Measurements from ENCODE around the gene POU4F3. TPM values are rescaled to one million over a fixed set of nuclear protein-coding genes. Genes with fewer than 3 reads are reported as not detected.
A peak's percentile ranks its signal among the peaks of the same experiment; 100 is the strongest.

POU4F3 gene
- total RNA-seq, 6 donors from 2014 or later, result 0.10 to 0.55 (median 0.30) TPM; not detected in 3

DNA sequence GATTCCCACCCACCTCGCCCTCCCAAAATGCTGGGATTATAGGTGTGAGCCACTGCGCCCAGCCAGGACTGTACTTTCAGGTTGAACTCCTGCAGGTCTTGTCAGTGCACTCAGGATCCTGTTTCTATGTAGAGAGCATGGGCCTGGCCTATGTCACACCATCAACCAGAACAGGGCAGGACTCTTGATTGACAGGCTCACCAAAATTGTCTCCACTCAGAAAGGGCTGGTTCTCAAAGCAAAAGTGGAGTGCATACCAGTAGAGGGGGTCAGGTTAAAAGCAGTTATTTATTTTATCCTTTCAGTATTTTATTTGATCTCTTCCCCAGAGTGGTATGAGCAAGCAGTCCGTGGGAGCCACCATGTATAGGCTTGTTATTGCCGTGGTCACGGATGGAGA is 27.4 kb upstream of the POU4F3 start:
- no peaks in the 10 kb centered on the region for H3K9me3 ChIP-seq
- WGBS, 2 donors, result 87 to 90% methylated on average over 4 to 5 of the region's 5 CpGs
- no peaks in the 10 kb centered on the region for H3K27me3 ChIP-seq
- ATAC-seq (ENCODE audit: low FRiP score in 2 of 2), result no peak
- no peak for TF ChIP-seq POLR2AphosphoS5 (IDR thresholded peaks at IDR 0.05)
- no peak for TF ChIP-seq POLR2A (IDR thresholded peaks at IDR 0.05)
- TF ChIP-seq EP300 (IDR thresholded peaks at IDR 0.05), result no peak
- TF ChIP-seq, protein P1, sequence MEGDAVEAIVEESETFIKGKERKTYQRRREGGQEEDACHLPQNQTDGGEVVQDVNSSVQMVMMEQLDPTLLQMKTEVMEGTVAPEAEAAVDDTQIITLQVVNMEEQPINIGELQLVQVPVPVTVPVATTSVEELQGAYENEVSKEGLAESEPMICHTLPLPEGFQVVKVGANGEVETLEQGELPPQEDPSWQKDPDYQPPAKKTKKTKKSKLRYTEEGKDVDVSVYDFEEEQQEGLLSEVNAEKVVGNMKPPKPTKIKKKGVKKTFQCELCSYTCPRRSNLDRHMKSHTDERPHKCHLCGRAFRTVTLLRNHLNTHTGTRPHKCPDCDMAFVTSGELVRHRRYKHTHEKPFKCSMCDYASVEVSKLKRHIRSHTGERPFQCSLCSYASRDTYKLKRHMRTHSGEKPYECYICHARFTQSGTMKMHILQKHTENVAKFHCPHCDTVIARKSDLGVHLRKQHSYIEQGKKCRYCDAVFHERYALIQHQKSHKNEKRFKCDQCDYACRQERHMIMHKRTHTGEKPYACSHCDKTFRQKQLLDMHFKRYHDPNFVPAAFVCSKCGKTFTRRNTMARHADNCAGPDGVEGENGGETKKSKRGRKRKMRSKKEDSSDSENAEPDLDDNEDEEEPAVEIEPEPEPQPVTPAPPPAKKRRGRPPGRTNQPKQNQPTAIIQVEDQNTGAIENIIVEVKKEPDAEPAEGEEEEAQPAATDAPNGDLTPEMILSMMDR (IDR thresholded peaks at IDR 0.05), result no peak
- no peaks in the 10 kb centered on the region for H3K4me1 ChIP-seq
- no peak overlapping the region for H3K4me3 ChIP-seq
- no peak overlapping the region for H3K27ac ChIP-seq
- H3K36me3 ChIP-seq, result no peaks in the 10 kb centered on the region
- no peak for DNase-seq

DNA sequence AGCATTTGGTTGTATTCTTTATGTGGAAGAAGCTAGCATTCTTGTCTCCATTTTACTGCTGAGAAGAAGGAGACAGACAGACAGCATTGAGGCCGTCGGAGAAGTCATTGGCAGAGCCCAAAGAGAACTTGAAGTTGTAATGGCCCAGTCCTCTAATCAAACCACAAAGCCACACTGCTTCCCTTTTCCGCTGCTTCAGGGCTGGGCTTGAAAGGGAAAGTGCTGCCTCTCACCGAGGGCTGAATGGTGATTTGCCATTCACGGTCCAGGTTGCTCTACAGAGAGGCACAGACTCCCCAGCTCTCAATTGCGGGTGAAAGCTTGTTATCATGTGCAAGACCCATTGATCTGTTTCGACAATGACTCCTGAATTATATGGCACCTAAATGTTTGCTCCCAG is 25.6 kb upstream of the POU4F3 start:
- Histone ChIP-seq H3K9me3 (no peaks in the 10 kb centered on the region), H3K36me3 (no peaks in the 10 kb centered on the region), H3K27me3 (no peaks in the 10 kb centered on the region), H3K27ac (no peak overlapping the region), H3K4me3 (no peak overlapping the region), H3K4me1 (no peaks in the 10 kb centered on the region)
- ATAC-seq (ENCODE audit: low FRiP score in 2 of 2) (peak in 1 of 2 donors; percentile 29), DNase-seq (no peak)
- WGBS, 2 donors, result 38 to 47% methylated on average over 7 of the region's 7 CpGs
- no peak for TF ChIP-seq POLR2AphosphoS5 (IDR thresholded peaks at IDR 0.05)
- TF ChIP-seq, protein P1 (IDR thresholded peaks at IDR 0.05), result no peak
- TF ChIP-seq POLR2A (IDR thresholded peaks at IDR 0.05), result no peak
- TF ChIP-seq EP300 (IDR thresholded peaks at IDR 0.05), result no peak

DNA sequence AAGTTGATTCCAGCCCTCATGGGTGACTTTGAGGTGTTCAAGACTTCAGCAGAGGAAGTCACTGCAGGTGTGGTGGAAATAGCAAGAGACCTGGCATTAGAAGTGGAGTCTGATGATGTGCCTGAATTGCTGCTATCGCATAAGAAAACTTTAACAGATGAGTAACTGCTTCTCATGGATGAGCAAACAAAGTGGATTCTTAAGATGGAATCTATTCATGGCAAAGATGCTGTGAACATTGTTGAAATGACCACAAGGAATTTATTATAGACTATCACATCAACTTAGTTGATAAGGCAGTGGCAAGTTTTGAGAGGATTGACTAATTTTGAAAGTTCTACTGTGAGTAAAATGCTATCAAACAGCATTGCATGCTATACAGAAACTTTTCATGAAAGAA is 17.1 kb upstream of the POU4F3 start:
- Histone ChIP-seq H3K27me3 (no peaks in the 10 kb centered on the region), H3K4me3 (no peak overlapping the region), H3K27ac (no peak overlapping the region), H3K9me3 (no peaks in the 10 kb centered on the region), H3K36me3 (no peaks in the 10 kb centered on the region), H3K4me1 (no peaks in the 10 kb centered on the region)
- DNase-seq (no peak), ATAC-seq (ENCODE audit: low FRiP score in 2 of 2) (no peak)
- WGBS, 2 donors, result 88 to 91% methylated on average over 1 of the region's 1 CpG
- no peak for TF ChIP-seq POLR2A (IDR thresholded peaks at IDR 0.05)
- TF ChIP-seq, protein P1 (IDR thresholded peaks at IDR 0.05), result no peak
- TF ChIP-seq POLR2AphosphoS5 (IDR thresholded peaks at IDR 0.05), result no peak

DNA sequence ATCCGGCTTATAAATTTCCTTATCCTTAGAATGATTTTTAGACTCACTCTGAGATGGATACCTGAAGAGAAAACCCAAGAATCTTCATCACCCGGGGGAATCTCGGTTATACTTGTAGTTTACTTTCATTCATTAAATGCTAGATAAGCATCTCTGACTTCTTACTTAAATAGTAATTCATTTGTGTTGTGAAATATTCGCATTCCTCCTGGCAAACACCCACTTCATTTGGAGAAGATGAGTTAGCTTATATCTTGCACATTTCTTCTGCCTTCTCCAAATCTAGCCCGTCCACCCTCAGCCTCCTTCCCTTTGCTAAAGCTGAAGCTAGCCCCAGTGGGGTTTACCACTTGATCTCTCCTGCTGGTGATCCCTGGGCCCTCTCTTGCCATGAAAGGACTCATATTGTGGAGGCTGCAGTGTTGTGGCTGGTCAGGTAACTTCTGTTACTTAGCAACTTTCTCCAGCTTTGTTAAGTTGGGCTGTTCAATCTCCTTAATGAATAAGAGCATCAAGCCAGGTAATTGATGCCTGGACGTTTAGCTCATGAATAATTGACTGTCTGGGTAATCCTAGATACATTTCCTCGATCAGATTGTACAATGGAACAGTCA is 11.3 kb upstream of the POU4F3 start:
- no peak for DNase-seq
- Histone ChIP-seq H3K4me3 (no peak overlapping the region), H3K27me3 (no peaks in the 10 kb centered on the region), H3K27ac (no peak overlapping the region), H3K9me3 (no peaks in the 10 kb centered on the region), H3K36me3 (no peaks in the 10 kb centered on the region), H3K4me1 (no peaks in the 10 kb centered on the region)
- 70 to 72% methylated on average over 7 of the region's 7 CpGs for WGBS, 2 donors
- no peak for TF ChIP-seq POLR2AphosphoS5 (IDR thresholded peaks at IDR 0.05)
- ATAC-seq (ENCODE audit: low FRiP score in 2 of 2), result no peak

DNA sequence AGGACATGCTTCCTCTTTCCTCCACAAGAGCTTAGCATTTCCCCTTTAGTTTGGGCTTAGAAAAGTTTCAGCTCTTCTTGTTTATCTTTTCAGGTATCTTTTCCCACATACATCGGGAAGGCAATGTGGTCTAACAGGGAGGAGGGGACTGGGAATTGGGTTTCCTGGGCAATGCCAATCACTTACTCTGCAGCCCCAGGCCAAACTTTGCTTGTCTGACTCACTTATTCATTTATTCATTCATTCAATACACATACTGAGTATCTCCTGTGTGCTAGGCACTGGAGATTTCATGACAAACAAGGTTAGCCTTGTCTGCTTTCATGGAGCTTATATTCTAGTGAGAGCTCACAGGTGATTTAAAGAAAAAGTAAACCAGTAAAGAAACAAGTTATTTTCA is 10.7 kb upstream of the POU4F3 start:
- Histone ChIP-seq H3K9me3 (no peaks in the 10 kb centered on the region), H3K4me3 (no peak overlapping the region), H3K36me3 (no peaks in the 10 kb centered on the region), H3K27ac (no peak overlapping the region), H3K4me1 (no peaks in the 10 kb centered on the region), H3K27me3 (no peaks in the 10 kb centered on the region)
- no peak for ATAC-seq (ENCODE audit: low FRiP score in 2 of 2)
- TF ChIP-seq POLR2A (IDR thresholded peaks at IDR 0.05), result no peak
- DNase-seq, result no peak
- 25 to 58% methylated on average over 1 of the region's 1 CpG for WGBS, 2 donors

DNA sequence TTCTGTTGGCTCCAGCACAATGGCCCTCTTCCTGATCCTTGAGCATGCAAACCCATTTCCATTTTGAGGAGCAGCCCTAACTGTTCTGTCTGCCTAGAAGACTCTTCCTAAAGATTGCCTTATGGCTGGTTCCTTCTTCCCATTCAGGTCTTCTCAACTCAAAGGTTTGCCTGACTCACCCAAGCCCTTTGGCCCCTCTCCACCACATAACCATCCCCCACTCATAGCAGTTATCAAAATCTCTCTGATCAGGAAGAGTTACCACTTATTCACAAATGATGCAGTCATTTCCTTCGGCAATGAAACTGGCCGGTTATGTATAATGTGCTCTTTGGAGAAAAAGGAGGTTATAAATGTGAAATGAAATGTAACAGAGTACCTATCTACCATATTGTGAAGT is 8.9 kb upstream of the POU4F3 start:
- H3K9me3 ChIP-seq, result no peaks in the 10 kb centered on the region
- TF ChIP-seq POLR2AphosphoS5 (IDR thresholded peaks at IDR 0.05) (no peak), EP300 (IDR thresholded peaks at IDR 0.05) (no peak), POLR2A (IDR thresholded peaks at IDR 0.05) (no peak)
- TF ChIP-seq, protein P1 (IDR thresholded peaks at IDR 0.05), result no peak
- DNase-seq (no peak), ATAC-seq (ENCODE audit: low FRiP score in 2 of 2) (no peak)
- no peaks in the 10 kb centered on the region for H3K36me3 ChIP-seq
- no peak overlapping the region for H3K4me3 ChIP-seq
- H3K4me1 ChIP-seq, result no peaks in the 10 kb centered on the region
- peaks cover 0 to 3% (median 0%) of the 10 kb centered on the region in 4 donors for H3K27me3 ChIP-seq
- 89 to 91% methylated on average over 2 of the region's 2 CpGs for WGBS, 2 donors
- H3K27ac ChIP-seq, result no peak overlapping the region
